ENCODE data around the gene EPC1.

GRCh38 chr10:32232378-32232777 lies 114.6 kb downstream of the EPC1 start:
- TF ChIP-seq POLR2A (IDR thresholded peaks at IDR 0.05) = no peak
- TF ChIP-seq EP300 (IDR thresholded peaks at IDR 0.05) = no peak
- TF ChIP-seq CTCF (IDR thresholded peaks at IDR 0.05) = no peak

Measured in sigmoid colon (tissue), 4 donors.